Neuronal stem cell (in vitro differentiated cells): ENCODE data around the gene ACAP1.

ENCODE experiments used
- DNase-seq: peaks from one replicate; pipeline ENCODE4 v3.0.0-alpha.2; 2013; ENCODE audit warnings: low spot score
- H2AFZ ChIP-seq: one replicate; pipeline ENCODE4 v1.6.1; 2013; ENCODE audit warnings: mild to moderate bottlenecking, low read length, inconsistent platforms
- H2AK5ac ChIP-seq: 2 replicates; pipeline ENCODE4 v1.6.1; 2013; ENCODE audit warnings: low read depth, mild to moderate bottlenecking, inconsistent platforms, low read length, moderate library complexity, mixed read lengths
- H2BK120ac ChIP-seq: 2 replicates; pipeline ENCODE4 v1.6.1; 2013; ENCODE audit warnings: low read depth, mild to moderate bottlenecking, inconsistent platforms, low read length, moderate library complexity, mixed read lengths
- H2BK12ac ChIP-seq: one replicate; pipeline ENCODE4 v1.6.1; 2013; ENCODE audit warnings: low read length, inconsistent platforms
- H2BK15ac ChIP-seq: 2 replicates; pipeline ENCODE4 v1.6.1; 2013; ENCODE audit warnings: mild to moderate bottlenecking, low read length, inconsistent platforms, mixed read lengths
- H2BK5ac ChIP-seq: one replicate; pipeline ENCODE4 v1.6.1; 2013; ENCODE audit warnings: inconsistent platforms, mild to moderate bottlenecking, low read length, moderate library complexity
- H3K14ac ChIP-seq: one replicate; pipeline ENCODE4 v1.6.1; 2013; ENCODE audit warnings: low read length, inconsistent platforms
- H3K18ac ChIP-seq: 2 replicates; pipeline ENCODE4 v1.6.1; 2013; ENCODE audit warnings: low read length, inconsistent platforms
- H3K23ac ChIP-seq: 2 replicates; pipeline ENCODE4 v1.6.1; 2013; ENCODE audit warnings: low read depth, mild to moderate bottlenecking, mixed read lengths, low read length, inconsistent platforms; ENCODE audit not compliant: poor library complexity
- H3K27ac ChIP-seq: replicated peaks from 3 replicates; pipeline ENCODE4 v1.5.1; 2013; ENCODE audit warnings: low read length, inconsistent platforms
- H3K27me3 ChIP-seq, 3 experiments: 2 replicates each; pipeline ENCODE4 v1.6.1; 2013; ENCODE audit warnings: low read length in 3 of 3, mild to moderate bottlenecking in 2 of 3, inconsistent platforms in 1 of 3, low read depth in 1 of 3, mixed read lengths in 1 of 3, moderate library complexity in 1 of 3; ENCODE audit not compliant: control insufficient read depth in 3 of 3, insufficient read depth in 3 of 3
- H3K36me3 ChIP-seq, 2 donors: replicated peaks in 1 of 2; 2 replicates each; pipeline ENCODE4 v1.6.1; 2013; ENCODE audit warnings: low read length in 2 of 2; ENCODE audit not compliant: control insufficient read depth in 2 of 2, insufficient read depth in 2 of 2
- H3K4ac ChIP-seq: 2 replicates; pipeline ENCODE4 v1.6.1; 2013; ENCODE audit warnings: inconsistent platforms, mild to moderate bottlenecking, low read length, moderate library complexity
- H3K4me1 ChIP-seq, 2 donors: 1 replicate in 1 of 2; 2 replicates in 1 of 2; pipeline ENCODE4 v1.6.1; 2013; ENCODE audit warnings: low read length in 2 of 2, low read depth in 1 of 2; ENCODE audit not compliant: control insufficient read depth in 2 of 2, insufficient read depth in 1 of 2
- H3K4me2 ChIP-seq: one replicate; pipeline ENCODE4 v1.6.1; 2013; ENCODE audit warnings: mild to moderate bottlenecking, low read length, inconsistent platforms; ENCODE audit not compliant: insufficient read depth, poor library complexity, severe bottlenecking
- H3K4me3 ChIP-seq, 2 donors: 2 replicates each; pipeline ENCODE4 v1.5.1; 2013; ENCODE audit warnings: low read length in 2 of 2, mild to moderate bottlenecking in 2 of 2, inconsistent platforms in 1 of 2, moderate library complexity in 1 of 2
- H3K79me1 ChIP-seq: one replicate; pipeline ENCODE4 v1.6.1; 2013; ENCODE audit warnings: low read depth, mild to moderate bottlenecking, inconsistent platforms, low read length, moderate library complexity
- H3K9ac ChIP-seq: one replicate; pipeline ENCODE4 v1.6.1; 2013; ENCODE audit warnings: mild to moderate bottlenecking, low read depth, low read length, inconsistent platforms; ENCODE audit not compliant: poor library complexity
- H3K9me3 ChIP-seq, 2 donors: replicated peaks in 1 of 2; 2 replicates each; pipeline versions ENCODE3 to v1.6.1; 2013; ENCODE audit warnings: low read length in 2 of 2, mild to moderate bottlenecking in 2 of 2, inconsistent platforms in 1 of 2, low read depth in 1 of 2, mixed read lengths in 1 of 2, moderate library complexity in 1 of 2; ENCODE audit not compliant: control insufficient read depth in 2 of 2, insufficient read depth in 1 of 2
- H4K8ac ChIP-seq: one replicate; pipeline ENCODE4 v1.6.1; 2013; ENCODE audit warnings: low read depth, mild to moderate bottlenecking, inconsistent platforms, low read length, moderate library complexity
- H4K91ac ChIP-seq: one replicate; pipeline ENCODE4 v1.6.1; 2013; ENCODE audit warnings: low read length, low read depth, mild to moderate bottlenecking, inconsistent platforms; ENCODE audit not compliant: poor library complexity
- WGBS, 2 donors: extraction: QIAGEN DNeasy Blood & Tissue Kit; methylation state at CpG; one replicate each; pipeline ENCODE4 v1.1.7; 2013; ENCODE audit warnings: missing lambda C conversion rate in 2 of 2, mixed read lengths in 1 of 2; ENCODE audit not compliant: insufficient read length in 2 of 2, insufficient replicate concordance in 1 of 2; ENCODE audit errors: extremely low coverage in 2 of 2; 5-methylcytosine and 5-hydroxymethylcytosine counted together

ACAP1 gene

GRCh38 chr17:7317161-7317803 lies 19.0 kb upstream of the ACAP1 start:
- H3K27ac ChIP-seq, result no peak overlapping the region
- no peak overlapping the region for H2BK5ac ChIP-seq
- no peak overlapping the region for H3K4ac ChIP-seq
- H2BK12ac ChIP-seq, result no peak overlapping the region
- no CpG with 5 or more reads among the region's 16 CpGs for whole genome bisulfite sequencing, 2 donors
- H3K9me3 ChIP-seq, result no peaks in the 10 kb centered on the region
- peaks cover 6% of the 10 kb centered on the region for H3K79me1 ChIP-seq
- no peak overlapping the region for H2BK15ac ChIP-seq
- H3K23ac ChIP-seq, result no peak overlapping the region
- DNase-seq, result no peak
- H3K36me3 ChIP-seq, result peaks cover 64 to 80% of the 10 kb centered on the region in 2 donors
- H3K9ac ChIP-seq, result peak overlapping the region; percentile 55
- H4K8ac ChIP-seq, result peak overlapping the region; percentile 27
- H4K91ac ChIP-seq, result no peak overlapping the region
- peak overlapping the region; percentile 3 for H3K4me2 ChIP-seq
- no peak overlapping the region for H3K18ac ChIP-seq
- H3K14ac ChIP-seq, result no peak overlapping the region
- no peak overlapping the region for H2AK5ac ChIP-seq
- no peak overlapping the region for H2BK120ac ChIP-seq
- no peak overlapping the region for H3K4me3 ChIP-seq
- no peaks in the 10 kb centered on the region for H3K27me3 ChIP-seq
- peaks cover 6 to 13% of the 10 kb centered on the region in 2 donors for H3K4me1 ChIP-seq
- H2AFZ ChIP-seq, result no peak overlapping the region

- no peak overlapping the region for H3K4me2 ChIP-seq
- H3K18ac ChIP-seq, result no peak overlapping the region
- H3K36me3 ChIP-seq, result peaks cover 64 to 80% of the 10 kb centered on the region in 2 donors
- no CpG with 5 or more reads among the region's 13 CpGs for WGBS, 2 donors
- H3K4me1 ChIP-seq, result peaks cover 6 to 13% of the 10 kb centered on the region in 2 donors
- H3K79me1 ChIP-seq, result peaks cover 6% of the 10 kb centered on the region
- no peak overlapping the region for H2BK120ac ChIP-seq
- no peak overlapping the region for H2AFZ ChIP-seq
- H3K27ac ChIP-seq, result no peak overlapping the region
- no peak overlapping the region for H3K14ac ChIP-seq
- H3K27me3 ChIP-seq, result no peaks in the 10 kb centered on the region
- H3K9me3 ChIP-seq, result no peaks in the 10 kb centered on the region
- H2BK5ac ChIP-seq, result no peak overlapping the region
- H2BK15ac ChIP-seq, result no peak overlapping the region
- H4K8ac ChIP-seq, result no peak overlapping the region
- peak overlapping the region; percentile 55 for H3K9ac ChIP-seq
- no peak overlapping the region for H3K23ac ChIP-seq
- DNase-seq, result no peak
- H3K4ac ChIP-seq, result no peak overlapping the region
- no peak overlapping the region for H2BK12ac ChIP-seq
- no peak overlapping the region for H2AK5ac ChIP-seq
- H4K91ac ChIP-seq, result no peak overlapping the region
- no peak overlapping the region for H3K4me3 ChIP-seq
Observed at GRCh38 chr17:7318121-7318860, 18.0 kb upstream of the ACAP1 start.

- no CpG with 5 or more reads among the region's 15 CpGs for WGBS, 2 donors
- Histone ChIP-seq H3K4ac (no peak overlapping the region), H3K36me3 (peaks cover 76 to 89% of the 10 kb centered on the region in 2 donors), H2AK5ac (no peak overlapping the region), H3K4me2 (no peak overlapping the region), H3K4me3 (no peak overlapping the region), H4K91ac (no peak overlapping the region), H3K9ac (no peak overlapping the region), H2BK15ac (no peak overlapping the region), H2BK5ac (no peak overlapping the region), H3K27me3 (no peaks in the 10 kb centered on the region), H4K8ac (no peak overlapping the region), H3K79me1 (peaks cover 4% of the 10 kb centered on the region), H3K18ac (no peak overlapping the region), H2BK12ac (no peak overlapping the region), H3K14ac (no peak overlapping the region), H2BK120ac (no peak overlapping the region), H2AFZ (no peak overlapping the region), H3K9me3 (no peaks in the 10 kb centered on the region), H3K4me1 (no peaks in the 10 kb centered on the region), H3K27ac (no peak overlapping the region), H3K23ac (peak overlapping the region; percentile 2)
- DNase-seq, result no peak
Observed at GRCh38 chr17:7321466-7321865, 14.9 kb upstream of the ACAP1 start.

GRCh38 chr17:7322520-7323194 lies 13.7 kb upstream of the ACAP1 start:
- Histone ChIP-seq H3K9me3 (no peaks in the 10 kb centered on the region), H2AFZ (no peak overlapping the region), H4K8ac (no peak overlapping the region), H3K4me3 (peak overlapping the region in 1 of 2 donors; percentile 41), H3K4me1 (no peaks in the 10 kb centered on the region), H4K91ac (no peak overlapping the region), H2BK12ac (no peak overlapping the region), H3K79me1 (peaks cover 11% of the 10 kb centered on the region), H3K27me3 (no peaks in the 10 kb centered on the region), H3K9ac (peak overlapping the region; percentile 53), H3K4me2 (no peak overlapping the region), H2BK15ac (no peak overlapping the region), H3K14ac (no peak overlapping the region), H3K36me3 (peaks cover 71 to 89% of the 10 kb centered on the region in 2 donors), H3K27ac (no peak overlapping the region), H2AK5ac (no peak overlapping the region), H3K4ac (no peak overlapping the region), H2BK5ac (no peak overlapping the region), H2BK120ac (no peak overlapping the region), H3K23ac (no peak overlapping the region), H3K18ac (no peak overlapping the region)
- no peak for DNase-seq
- no CpG with 5 or more reads among the region's 22 CpGs for WGBS, 2 donors
